ENCODE measurements around the gene FGF14.

The FGF14 gene

GRCh38 chr13:101775267-101775666 lies 626.6 kb downstream of the FGF14 start:
- no peak for DNase-seq (ENCODE audit: extremely low spot score, insufficient read length, low read depth)
- no peak for FAIRE-seq

DNA sequence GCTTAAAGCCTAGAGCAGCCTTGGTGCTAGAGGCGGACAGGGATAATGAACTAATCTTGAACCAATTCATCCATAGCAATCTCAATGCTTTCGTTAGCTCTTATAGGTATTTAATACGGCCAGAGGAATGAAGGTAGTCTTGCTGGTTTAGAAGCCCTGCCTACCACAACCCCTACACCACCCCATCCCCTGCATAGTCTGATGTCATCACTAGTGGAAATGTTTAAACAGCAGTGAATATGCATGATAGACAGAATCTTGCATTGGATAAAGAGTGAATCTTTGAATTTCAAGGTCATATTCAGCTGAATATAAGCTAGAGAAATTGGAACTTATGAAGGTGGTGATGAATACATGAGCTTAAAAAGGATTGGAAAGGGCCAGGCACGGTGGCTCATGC lies 627.5 kb downstream of the FGF14 start:
- FAIRE-seq (no peak), DNase-seq (ENCODE audit: extremely low spot score, insufficient read length, low read depth) (no peak)

DNA sequence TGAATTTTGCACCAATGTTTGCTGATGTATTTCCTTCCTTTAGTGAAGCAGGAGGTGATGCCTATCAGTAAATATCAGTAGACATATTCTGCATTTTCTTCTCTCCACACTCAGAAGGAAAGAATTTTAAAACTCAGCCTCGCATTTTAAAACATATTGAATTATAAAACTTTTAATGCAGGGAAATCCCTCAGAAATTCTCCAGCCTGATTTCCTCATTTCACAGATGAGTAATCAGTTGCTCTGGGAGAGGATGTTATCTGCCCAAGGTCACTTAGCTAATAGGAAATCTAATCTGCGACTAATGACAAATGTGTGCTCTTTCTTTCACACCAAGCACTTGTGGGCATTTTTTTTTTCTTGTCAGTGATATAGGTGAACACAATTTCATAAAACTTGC lies 628.8 kb downstream of the FGF14 start:
- FAIRE-seq (no peak), DNase-seq (ENCODE audit: extremely low spot score, insufficient read length, low read depth) (no peak)

DNA sequence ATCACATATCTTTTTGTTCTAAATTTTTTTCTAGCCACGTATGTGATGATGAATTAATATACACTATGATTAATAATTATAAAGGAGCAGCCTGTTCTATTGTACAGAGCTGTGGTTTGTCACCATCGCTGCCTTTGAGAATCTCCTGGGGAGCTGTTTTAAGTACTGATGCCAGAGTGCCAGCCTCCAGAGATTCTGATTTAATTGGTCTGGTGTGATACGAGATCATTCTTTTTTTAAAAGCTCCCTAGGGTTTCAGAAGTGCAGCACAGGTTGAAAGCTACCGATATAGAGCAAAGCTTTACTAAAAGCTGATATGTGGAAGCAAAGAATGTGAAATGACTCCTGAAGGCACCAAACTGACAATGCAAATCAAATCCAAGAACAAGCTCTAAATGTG lies 634.7 kb downstream of the FGF14 start:
- no peak for FAIRE-seq
- no peak for DNase-seq (ENCODE audit: extremely low spot score, insufficient read length, low read depth)

GRCh38 chr13:101763191-101763590 lies 638.7 kb downstream of the FGF14 start:
- FAIRE-seq (no peak), DNase-seq (ENCODE audit: extremely low spot score, insufficient read length, low read depth) (no peak)

- FAIRE-seq (peak; percentile 83), DNase-seq (ENCODE audit: extremely low spot score, insufficient read length, low read depth) (peak; percentile 29)
These were observed 644.3 kb downstream of the FGF14 start for GRCh38 chr13:101757446-101758039.

DNA sequence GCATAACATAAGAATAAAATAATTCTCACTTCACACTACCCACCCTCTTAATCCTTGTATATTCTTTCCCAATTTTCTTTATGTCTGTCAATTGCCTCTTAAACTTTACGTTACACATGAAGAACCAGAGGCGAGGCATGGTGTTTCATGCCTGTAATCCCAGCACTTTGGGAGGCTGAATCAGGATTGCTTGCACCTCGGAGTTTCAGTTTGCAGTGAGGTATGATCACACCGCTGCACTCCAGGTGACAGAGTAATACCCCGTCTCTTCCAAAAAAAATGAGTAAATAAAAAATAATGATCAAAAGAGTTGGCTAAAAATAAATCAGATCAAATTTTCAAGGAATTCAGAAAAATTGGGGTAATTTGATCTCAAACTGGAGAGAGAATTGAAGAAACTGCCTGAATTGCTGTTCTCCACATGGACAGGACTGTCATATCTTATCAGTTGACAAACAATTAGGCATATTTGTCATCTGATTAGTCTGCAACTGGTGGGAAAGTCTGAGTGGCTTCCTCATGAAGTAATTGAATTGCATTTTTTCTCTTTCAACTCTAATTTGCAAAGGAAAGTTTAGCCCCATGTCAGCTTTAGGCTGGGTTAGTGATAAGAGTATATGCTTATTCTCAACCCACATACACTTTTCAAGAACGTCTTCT lies 646.5 kb downstream of the FGF14 start:
- no peak for DNase-seq (ENCODE audit: extremely low spot score, insufficient read length, low read depth)
- FAIRE-seq = no peak

DNA sequence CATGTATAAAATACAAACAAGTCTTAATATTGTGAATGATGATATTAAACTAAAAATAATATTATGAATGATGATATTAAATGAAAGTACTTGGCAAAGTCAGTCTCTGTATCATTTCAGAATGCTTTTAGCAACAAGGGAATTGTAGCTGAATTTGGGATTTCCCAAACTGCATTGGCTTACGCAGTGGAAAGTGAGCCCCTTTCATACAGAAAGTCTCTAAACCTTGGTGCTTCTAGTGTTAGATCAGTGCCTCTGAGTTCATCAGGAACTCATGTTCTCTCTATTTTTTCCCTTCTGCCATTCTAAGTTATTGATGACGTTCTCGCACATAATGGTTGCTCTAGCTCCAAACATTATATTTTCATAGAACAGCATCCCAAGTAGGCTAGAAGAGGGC lies 649.4 kb downstream of the FGF14 start:
- DNase-seq (ENCODE audit: extremely low spot score, insufficient read length, low read depth) = no peak
- no peak for FAIRE-seq

DNA sequence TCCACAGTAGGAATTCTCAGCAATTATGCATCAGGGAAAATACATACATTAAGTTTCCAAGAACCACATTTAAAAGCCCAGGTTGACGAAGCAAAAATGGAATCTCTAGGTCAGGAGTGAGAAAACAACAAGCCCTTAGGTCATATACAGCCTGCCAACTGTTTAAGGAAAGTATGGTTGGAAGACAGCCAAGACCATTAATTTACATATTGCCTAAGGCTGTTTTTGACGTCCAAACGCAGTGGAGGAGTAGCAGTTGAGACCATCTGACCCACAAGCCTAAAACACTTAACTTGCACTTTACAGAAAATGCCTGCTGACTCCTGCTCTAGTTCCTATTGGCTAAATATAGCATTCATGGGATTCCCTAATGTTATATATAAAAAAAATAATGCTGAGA lies 650.4 kb downstream of the FGF14 start:
- DNase-seq (ENCODE audit: extremely low spot score, insufficient read length, low read depth) = no peak

DNA sequence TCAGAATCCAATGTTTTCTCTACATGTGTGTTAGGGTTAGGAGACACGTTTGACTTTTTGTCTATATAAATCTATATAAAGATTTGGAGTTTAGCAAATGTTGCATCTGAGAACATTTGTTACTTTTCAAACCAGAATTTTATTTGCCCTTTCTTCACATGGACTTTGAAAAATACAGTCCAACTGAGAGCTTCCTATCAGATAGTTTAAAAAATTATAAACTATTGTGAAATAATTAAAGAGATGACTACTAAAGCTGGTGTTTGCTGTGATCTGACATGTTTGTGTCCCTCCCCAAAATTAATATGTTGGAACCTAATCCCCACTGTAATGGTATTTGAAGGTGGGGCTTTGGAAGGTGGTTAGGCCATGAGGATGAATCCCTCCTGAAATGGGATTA lies 652.3 kb downstream of the FGF14 start:
- DNase-seq (ENCODE audit: extremely low spot score, insufficient read length, low read depth) (no peak), FAIRE-seq (no peak)

More for the DNA sequence above, 650.4 kb downstream of the FGF14 start:
- no peak for FAIRE-seq

DNA sequence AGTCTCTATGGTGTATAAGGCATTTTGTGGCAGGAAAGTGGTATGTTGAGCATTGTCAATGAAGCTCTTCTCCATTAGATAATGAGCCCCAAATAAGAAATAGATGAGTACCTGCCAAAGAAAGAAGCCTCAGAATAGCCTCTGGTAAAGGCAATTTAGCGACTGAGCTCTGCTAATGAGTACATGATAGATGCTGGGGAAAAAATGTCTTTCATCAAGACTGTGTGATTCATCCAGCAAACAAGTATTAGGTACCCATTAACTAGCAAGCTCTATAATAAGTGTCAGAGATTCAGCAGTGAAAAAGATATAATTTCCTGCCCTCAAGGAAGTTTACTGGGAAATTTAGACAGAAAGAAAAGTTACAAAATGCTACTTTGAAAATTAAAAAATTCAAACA lies 654.8 kb downstream of the FGF14 start:
- no peak for FAIRE-seq
- no peak for DNase-seq (ENCODE audit: extremely low spot score, insufficient read length, low read depth)

DNA sequence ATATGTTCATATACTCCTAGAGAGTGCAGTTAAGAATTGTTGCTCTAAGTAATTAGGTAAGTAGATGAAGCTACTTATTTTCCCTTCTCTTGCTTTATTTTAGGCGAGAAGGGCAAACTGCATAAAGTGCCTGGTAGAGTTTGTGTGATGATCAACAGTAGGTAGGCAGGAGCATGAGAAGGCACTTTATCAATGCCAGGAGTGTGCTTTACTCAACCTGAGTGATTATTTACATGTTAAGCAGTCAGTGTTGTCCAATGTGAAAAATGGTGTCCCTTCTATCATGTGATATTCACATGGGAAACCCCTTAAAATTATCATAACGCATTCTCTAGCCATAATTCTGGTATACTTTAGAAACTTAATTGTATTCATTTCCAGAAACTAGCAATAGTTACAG lies 655.3 kb downstream of the FGF14 start:
- DNase-seq (ENCODE audit: extremely low spot score, insufficient read length, low read depth) = no peak
- no peak for FAIRE-seq

DNA sequence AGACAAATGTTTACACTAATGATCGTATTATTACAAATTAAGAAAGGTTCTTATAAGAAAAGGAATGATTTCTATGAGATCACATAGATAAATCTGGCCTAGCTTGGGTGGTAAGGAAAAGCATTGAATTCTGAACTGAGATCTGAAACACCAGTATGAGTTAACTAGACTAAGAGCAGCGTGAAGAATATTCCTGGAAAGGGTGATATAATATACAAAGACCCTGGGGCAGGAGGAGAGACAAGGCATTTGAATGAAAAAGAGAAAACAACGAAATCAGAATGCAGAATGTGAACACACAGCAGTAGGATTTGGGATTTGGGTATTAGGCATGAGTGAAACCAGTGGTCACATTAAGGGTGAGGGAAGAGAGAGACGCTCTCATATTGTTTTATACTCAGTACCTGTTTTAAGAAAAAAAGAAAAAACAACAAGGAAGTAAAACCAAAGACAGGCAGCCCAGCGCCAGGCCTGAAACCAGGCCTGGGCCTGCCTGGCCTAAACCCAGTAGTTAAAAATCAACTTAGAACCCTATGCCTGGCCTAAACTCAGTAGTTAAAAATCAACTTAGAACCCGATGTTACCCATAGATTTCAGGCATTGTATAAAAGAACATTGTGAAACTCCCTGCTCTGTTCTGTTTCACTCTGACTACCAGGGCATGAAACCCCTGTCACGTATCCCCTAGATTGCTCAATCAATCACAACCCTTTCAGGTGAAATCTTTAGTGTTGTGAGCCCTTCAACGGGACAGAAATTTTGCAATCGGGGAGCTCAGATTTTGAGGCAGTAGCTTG lies 662.3 kb downstream of the FGF14 start:
- peak; percentile 94 for FAIRE-seq

GRCh38 chr13:101738336-101738735 lies 663.5 kb downstream of the FGF14 start:
- FAIRE-seq (no peak), DNase-seq (ENCODE audit: extremely low spot score, insufficient read length, low read depth) (no peak)

More for the DNA sequence above, 662.3 kb downstream of the FGF14 start:
- no peak for DNase-seq (ENCODE audit: extremely low spot score, insufficient read length, low read depth)

DNA sequence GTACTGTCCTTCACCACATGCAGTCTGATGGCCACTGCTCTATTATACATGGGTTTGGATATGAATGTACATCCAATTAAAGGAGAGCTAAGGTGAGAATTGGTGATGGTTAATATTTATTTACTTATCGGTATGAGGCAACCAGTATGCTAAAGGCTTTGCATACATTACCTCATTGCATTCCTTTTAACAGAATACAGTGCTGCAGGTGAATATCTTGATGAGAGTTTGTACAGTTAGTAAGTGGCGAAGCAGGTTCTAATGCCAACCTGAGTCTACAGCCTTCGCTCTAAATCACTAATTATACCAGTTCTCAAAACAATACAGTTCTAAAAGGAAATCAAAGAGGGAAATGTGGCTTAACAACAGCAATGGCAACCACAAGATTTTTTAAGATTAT lies 665.3 kb downstream of the FGF14 start:
- FAIRE-seq (no peak), DNase-seq (ENCODE audit: extremely low spot score, insufficient read length, low read depth) (no peak)

GRCh38 chr13:101730420-101731000 lies 671.3 kb downstream of the FGF14 start:
- DNase-seq (ENCODE audit: extremely low spot score, insufficient read length, low read depth) (no peak), FAIRE-seq (no peak)

GRCh38 chr13:101728615-101729014 lies 673.2 kb downstream of the FGF14 start:
- FAIRE-seq (no peak), DNase-seq (ENCODE audit: extremely low spot score, insufficient read length, low read depth) (no peak)

DNA sequence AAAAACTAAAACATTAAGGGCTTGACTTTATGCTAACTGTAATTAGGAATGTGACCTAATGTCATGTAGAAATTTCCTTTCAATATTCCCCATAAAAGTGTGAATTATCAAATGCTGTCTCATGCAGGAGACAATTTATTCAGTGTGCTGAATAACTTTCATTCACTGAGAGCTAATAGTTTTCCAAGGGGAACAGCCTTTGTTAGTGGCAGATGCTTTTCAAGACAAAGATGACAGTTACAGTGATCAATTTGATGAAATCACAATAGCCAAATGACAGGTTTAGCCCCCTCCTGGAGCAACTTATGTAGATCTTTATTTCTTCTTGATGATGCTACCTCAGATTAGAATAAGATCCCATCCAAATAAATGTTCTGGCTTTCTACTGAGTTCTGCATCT lies 673.8 kb downstream of the FGF14 start:
- FAIRE-seq (no peak), DNase-seq (ENCODE audit: extremely low spot score, insufficient read length, low read depth) (no peak)

DNA sequence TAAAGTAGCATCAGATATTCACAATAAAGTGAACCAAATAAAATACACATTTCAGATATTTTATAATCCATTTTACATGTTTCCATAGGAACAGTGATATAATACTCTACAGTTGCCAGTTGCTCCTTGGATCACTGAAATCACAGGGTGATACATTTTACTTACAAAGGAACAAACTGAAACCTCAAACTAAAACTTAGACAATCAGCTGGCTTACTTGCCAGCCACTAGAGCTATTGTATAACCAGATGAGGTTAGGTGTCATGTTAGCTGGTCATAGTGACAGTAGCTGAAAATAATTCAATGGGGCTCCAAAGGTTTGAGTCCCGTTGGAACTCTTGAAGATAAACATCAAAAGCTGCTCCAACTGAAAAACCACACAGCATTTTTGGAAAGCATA lies 674.7 kb downstream of the FGF14 start:
- DNase-seq (ENCODE audit: extremely low spot score, insufficient read length, low read depth) (no peak), FAIRE-seq (peak; percentile 21)

- FAIRE-seq = no peak
These were observed 675.2 kb downstream of the FGF14 start for GRCh38 chr13:101726681-101727080.

GRCh38 chr13:101718496-101718895 lies 683.4 kb downstream of the FGF14 start:
- no peak for DNase-seq (ENCODE audit: extremely low spot score, insufficient read length, low read depth)
- no peak for FAIRE-seq

More at GRCh38 chr13:101726681-101727080, 675.2 kb downstream of the FGF14 start:
- DNase-seq (ENCODE audit: extremely low spot score, insufficient read length, low read depth) = no peak
